Measurements from ENCODE around the gene PLPPR5. TPM values are rescaled to one million over a fixed set of nuclear protein-coding genes. Genes with fewer than 3 reads are reported as not detected.
A peak's percentile ranks its signal among the peaks of the same experiment; 100 is the strongest.

The PLPPR5 gene
- total and polyA plus RNA-seq, 2 of the 8 experiments (the other 6 are each of a cell fraction or from before 2014, with no cell fraction given), result 1.9 to 5.6 TPM

DNA sequence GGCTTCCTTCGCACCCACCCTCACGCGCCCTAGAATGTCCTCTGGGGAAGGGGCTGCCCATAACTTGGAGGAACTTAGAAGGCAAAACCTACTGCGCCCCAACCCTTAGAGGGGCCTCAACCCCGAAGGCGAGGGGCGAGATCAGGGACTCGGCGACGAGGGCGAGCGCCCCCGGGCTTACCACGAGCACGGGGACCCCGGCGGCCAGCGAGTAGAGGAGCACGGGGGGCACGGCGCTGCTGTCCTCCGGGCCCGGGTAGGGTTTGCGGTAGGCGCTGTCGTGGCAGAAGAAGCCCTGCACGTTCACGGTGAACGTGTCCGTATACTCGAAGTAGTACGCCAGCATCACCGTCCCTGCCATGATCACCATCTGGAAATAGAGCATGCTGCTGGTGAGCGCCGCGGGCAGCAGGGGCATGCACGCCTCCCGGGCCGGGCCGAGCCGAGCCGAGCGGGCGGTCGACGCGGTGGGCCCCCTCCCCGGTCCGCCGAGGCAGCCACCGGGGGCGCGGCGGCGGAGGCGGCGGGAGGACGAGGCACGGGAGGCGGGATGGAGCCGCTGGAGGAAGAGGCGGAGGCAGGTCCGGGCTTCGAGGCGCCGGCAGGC is 304 bp downstream of the PLPPR5 start:
- POLR2A ChIA-PET (ENCODE audit: partially characterized antibody), result interaction anchor here (1.7 kb wide), 1 partner anchor 14 kb away, joined by 3 read pairs; no protein-coding TSS in a partner anchor
- peak overlapping the region in 3 of 4 experiments; percentile 10 to 63 (median 35); a peak in 5 of 7 replicates for H3K9ac ChIP-seq (replicated peaks in 1 of 4; ENCODE audit: extremely low read depth in 1 of 4, low read depth in 3 of 4, low read length in 3 of 4)
- peaks cover 0 to 8% (median 2%) of the 10 kb centered on the region in 4 experiments; a peak in 4 of 7 replicates for H3K27me3 ChIP-seq (replicated peaks in 1 of 4; ENCODE audit: control insufficient read depth in 3 of 4, extremely low read depth in 1 of 4, insufficient read depth in 3 of 4, low read length in 3 of 4)
- H3K4ac ChIP-seq (replicated peaks; ENCODE audit: insufficient read length, low read depth, low read length), result no peak overlapping the region
- DNase-seq (ENCODE audit: low read depth in 1 of 2, low spot score in 2 of 2) (peak in 1 of 2 experiments; percentile 75), FAIRE-seq (no peak)
- WGBS, 2 experiments (ENCODE audit: extremely low coverage in 1 of 2, insufficient coverage in 1 of 2, insufficient read length in 1 of 2, insufficient replicate concordance in 2 of 2, low coverage in 1 of 2, low lambda C conversion rate in 2 of 2, missing lambda C conversion rate in 1 of 2), result 0% methylated on average over 25 of the region's 66 CpGs; no CpG with 5 or more reads in 1 of the 2 experiments
- no peaks in the 10 kb centered on the region for H3K79me2 ChIP-seq (ENCODE audit: control insufficient read depth in 1 of 2, insufficient read depth in 2 of 2, low read length in 2 of 2)
- no peak overlapping the region for H3K27ac ChIP-seq (ENCODE audit: low read depth, low read length)
- peaks cover 14% of the 10 kb centered on the region for H3K23me2 ChIP-seq (ENCODE audit: low read depth, low read length)
- peak overlapping the region; percentile 74; the same call in 1 of the 2 replicates for H4K8ac ChIP-seq (ENCODE audit: extremely low read depth, insufficient read depth, low read length)
- peaks cover 0 to 3% (median 2%) of the 10 kb centered on the region in 4 experiments; a peak in 5 of 7 replicates for H3K4me1 ChIP-seq (replicated peaks in 1 of 4; ENCODE audit: control insufficient read depth in 3 of 4, insufficient read depth in 4 of 4, low read length in 3 of 4)
- peak overlapping the region; percentile 74 to 94 for H3K4me2 ChIP-seq (ENCODE audit: insufficient read depth in 1 of 2, low read depth in 2 of 2, low read length in 2 of 2)
- H3K79me1 ChIP-seq (ENCODE audit: low read depth, low read length), result no peaks in the 10 kb centered on the region
- H4K20me1 ChIP-seq (replicated peaks in 1 of 2; ENCODE audit: control insufficient read depth in 1 of 2, insufficient read depth in 2 of 2, low read length in 2 of 2), result peaks cover 0 to 2% of the 10 kb centered on the region in 2 experiments
- peak overlapping the region; percentile 53 to 85 (median 76) for H3K4me3 ChIP-seq (ENCODE audit: extremely low read depth in 1 of 4, insufficient read depth in 2 of 4, low read depth in 3 of 4, low read length in 4 of 4)
- no peak overlapping the region for H3K23ac ChIP-seq (ENCODE audit: insufficient read length)
- no peak overlapping the region for H2BK20ac ChIP-seq (ENCODE audit: low read length)
- H2BK12ac ChIP-seq (ENCODE audit: low read depth, low read length), result peak overlapping the region; percentile 86; the same call in 1 of the 2 replicates
- peak overlapping the region; percentile 79; the same call in 1 of the 2 replicates for H3K18ac ChIP-seq (ENCODE audit: extremely low read depth, low read length)
- H2AK5ac ChIP-seq (ENCODE audit: low read depth, low read length), result no peak overlapping the region
- peak overlapping the region; percentile 34 for H4K91ac ChIP-seq (replicated peaks; ENCODE audit: insufficient read length, low read length)
- no peak overlapping the region for H3K56ac ChIP-seq (replicated peaks; ENCODE audit: insufficient read length, low read depth, low read length)
- CTCF ChIA-PET (ENCODE audit: partially characterized antibody), result interaction anchor here (0.6 to 5.3 kb wide), 5 partner anchors 14 to 210 kb away, joined by 3 to 22 read pairs (median 3); no protein-coding TSS in a partner anchor
- H3K9me3 ChIP-seq (ENCODE audit: insufficient read depth in 2 of 2, low read depth in 1 of 2, low read length in 1 of 2), result no peaks in the 10 kb centered on the region
- no peak overlapping the region for H4K5ac ChIP-seq (ENCODE audit: insufficient read length, low read depth, low read length)
- H3K36me3 ChIP-seq (ENCODE audit: control insufficient read depth in 2 of 4, insufficient read depth in 4 of 4, low read length in 3 of 4), result no peaks in the 10 kb centered on the region
- H3K14ac ChIP-seq (ENCODE audit: insufficient read length), result no peak overlapping the region
- peak overlapping the region; percentile 87; the same call in 1 of the 2 replicates for H2AFZ ChIP-seq (ENCODE audit: low read length)
- H2BK120ac ChIP-seq (replicated peaks; ENCODE audit: low read depth, low read length), result no peak overlapping the region
- H2BK15ac ChIP-seq (ENCODE audit: low read length), result no peak overlapping the region; the same call in 1 of the 2 replicates
- peak overlapping the region; percentile 60; the same call in 1 of the 2 replicates for H2BK5ac ChIP-seq (ENCODE audit: low read depth, low read length)
- TF ChIP-seq EGR1 (IDR thresholded peaks at IDR 0.05; ENCODE audit: borderline replicate concordance, low read depth, low read length), result no peak
- no peak for TF ChIP-seq EP300 (IDR thresholded peaks at IDR 0.05; ENCODE audit: borderline replicate concordance in 1 of 2, low read depth in 2 of 2, low read length in 2 of 2)
- TF ChIP-seq, protein P1, sequence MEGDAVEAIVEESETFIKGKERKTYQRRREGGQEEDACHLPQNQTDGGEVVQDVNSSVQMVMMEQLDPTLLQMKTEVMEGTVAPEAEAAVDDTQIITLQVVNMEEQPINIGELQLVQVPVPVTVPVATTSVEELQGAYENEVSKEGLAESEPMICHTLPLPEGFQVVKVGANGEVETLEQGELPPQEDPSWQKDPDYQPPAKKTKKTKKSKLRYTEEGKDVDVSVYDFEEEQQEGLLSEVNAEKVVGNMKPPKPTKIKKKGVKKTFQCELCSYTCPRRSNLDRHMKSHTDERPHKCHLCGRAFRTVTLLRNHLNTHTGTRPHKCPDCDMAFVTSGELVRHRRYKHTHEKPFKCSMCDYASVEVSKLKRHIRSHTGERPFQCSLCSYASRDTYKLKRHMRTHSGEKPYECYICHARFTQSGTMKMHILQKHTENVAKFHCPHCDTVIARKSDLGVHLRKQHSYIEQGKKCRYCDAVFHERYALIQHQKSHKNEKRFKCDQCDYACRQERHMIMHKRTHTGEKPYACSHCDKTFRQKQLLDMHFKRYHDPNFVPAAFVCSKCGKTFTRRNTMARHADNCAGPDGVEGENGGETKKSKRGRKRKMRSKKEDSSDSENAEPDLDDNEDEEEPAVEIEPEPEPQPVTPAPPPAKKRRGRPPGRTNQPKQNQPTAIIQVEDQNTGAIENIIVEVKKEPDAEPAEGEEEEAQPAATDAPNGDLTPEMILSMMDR (IDR thresholded peaks at IDR 0.05; ENCODE audit: control extremely low read depth in 1 of 3, insufficient read depth in 1 of 3, low read depth in 1 of 3, low read length in 3 of 3), result no peak
- TF ChIP-seq, protein P2, sequence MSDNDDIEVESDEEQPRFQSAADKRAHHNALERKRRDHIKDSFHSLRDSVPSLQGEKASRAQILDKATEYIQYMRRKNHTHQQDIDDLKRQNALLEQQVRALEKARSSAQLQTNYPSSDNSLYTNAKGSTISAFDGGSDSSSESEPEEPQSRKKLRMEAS (IDR thresholded peaks at IDR 0.05), result peak; percentile 64; the same call in 1 of the 2 replicates
- TF ChIP-seq KDM4A (IDR thresholded peaks at IDR 0.05; ENCODE audit: low read depth, low read length, severe bottlenecking), result peak; percentile 74
- peak; percentile 50; the same call in 1 of the 2 replicates for TF ChIP-seq SUZ12 (IDR thresholded peaks at IDR 0.05; ENCODE audit: low read length)
- no peak for TF ChIP-seq TBP (IDR thresholded peaks at IDR 0.05; ENCODE audit: low read depth, low read length)
- no peak for TF ChIP-seq SP4 (IDR thresholded peaks at IDR 0.05; ENCODE audit: low read length)
